AG04450 (cell line): ENCODE results near the gene PPP1R15B. TPM values are rescaled to one million over a fixed set of nuclear protein-coding genes. Genes with fewer than 3 reads are reported as not detected.

ENCODE experiments used
- CTCF ChIA-PET: fragments of 300-600, 350-600 bp; formaldehyde crosslinking; extraction: SDS; loops from one replicate; lab custom pipeline; 2022; ENCODE audit warnings: antibody characterized with exemption, inconsistent platforms; lab: Charles Lee
- POLR2A ChIA-PET: fragments of 350-600 bp; formaldehyde crosslinking; extraction: SDS; loops from one replicate; lab custom pipeline; 2021; ENCODE audit warnings: antibody characterized with exemption, inconsistent platforms; lab: Yijun Ruan, JAX
- DNase-seq: peaks from one replicate; pipeline ENCODE4 v3.0.0-alpha.2; 2011; ENCODE audit warnings: low read depth, low spot score
- H3K27ac ChIP-seq: one replicate; pipeline ENCODE4 v1.5.1; 2012; ENCODE audit warnings: low read depth, low read length, control low read depth
- H3K27me3 ChIP-seq: one replicate; pipeline ENCODE4 v1.6.0; 2012; ENCODE audit warnings: low read length; ENCODE audit not compliant: control insufficient read depth, insufficient read depth
- H3K4me3 ChIP-seq: 2 replicates; pipeline ENCODE4 v1.5.1; 2011; ENCODE audit warnings: mild to moderate bottlenecking, low read depth, low read length, control low read depth
- H3K9me3 ChIP-seq: 2 replicates; pipeline ENCODE4 v1.5.1; 2012; ENCODE audit warnings: low read length; ENCODE audit not compliant: control insufficient read depth, insufficient read depth
- CTCF ChIP-seq: IDR thresholded peaks from 2 replicates; pipeline ENCODE4 v1.5.1; 2011; ENCODE audit warnings: low read depth, low read length, control low read depth, inconsistent platforms
- polyA plus RNA-seq: library from polyadenylated mRNA; depleted of rRNA; stranded (reverse); fragments of >200 nt; gene quantifications from 2 replicates; pipeline ENCODE4 v1.2.3, GENCODE V29; 2011

Gene PPP1R15B
- polyA plus RNA-seq, 1 experiment: 28.4 TPM

GRCh38 chr1:204453141-204453772 lies 41.6 kb upstream of the PPP1R15B start:
- POLR2A ChIA-PET: no interaction called here
- no peak overlapping the region for H3K4me3 ChIP-seq
- CTCF ChIA-PET: interaction anchor here (0.7 to 1.4 kb wide), 3 partner anchors 55 to 359 kb away, joined by 3 to 16 read pairs (median 5); no protein-coding TSS in a partner anchor
- no peak for TF ChIP-seq CTCF
- H3K27me3 ChIP-seq: no peaks in the 10 kb centered on the region
- no peak for DNase-seq
- H3K27ac ChIP-seq: no peak overlapping the region
- no peaks in the 10 kb centered on the region for H3K9me3 ChIP-seq

DNA sequence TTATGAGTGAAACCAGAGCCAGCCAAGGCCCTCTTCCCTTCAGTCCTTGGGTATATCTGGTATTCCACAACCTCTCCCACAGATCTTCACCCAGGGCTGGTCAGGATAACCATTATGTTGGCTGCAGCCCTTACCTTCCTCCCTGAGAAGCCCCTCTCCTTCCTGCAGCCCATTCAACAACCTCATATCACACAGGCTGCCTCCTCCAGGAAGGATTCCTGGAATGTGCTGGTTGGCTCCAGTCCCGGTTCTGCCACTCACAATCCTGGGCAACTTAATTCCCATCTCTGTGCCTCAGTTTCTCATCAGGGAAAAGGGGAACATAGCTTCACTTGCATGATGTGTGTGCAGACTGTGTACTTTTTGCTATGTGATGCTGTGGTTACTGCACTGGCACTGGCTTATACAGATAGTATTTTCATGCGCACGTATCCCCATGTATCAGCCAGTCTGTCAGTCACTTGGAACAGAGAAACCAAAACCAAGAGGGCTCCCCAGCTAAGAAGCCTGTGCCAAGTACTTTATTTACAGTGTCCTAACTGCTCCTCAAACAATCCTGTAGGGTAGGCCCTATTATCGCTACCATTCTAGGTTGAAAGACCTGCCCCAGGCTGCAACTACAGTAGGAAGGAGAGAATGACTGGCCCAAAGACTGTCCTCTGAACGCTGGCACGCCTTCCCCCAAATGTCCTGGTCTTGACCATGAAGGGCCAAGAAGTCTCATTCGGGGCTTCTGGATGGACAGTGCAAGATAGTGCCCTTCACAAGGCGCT lies 39.9 kb upstream of the PPP1R15B start:
- H3K4me3 ChIP-seq: no peak overlapping the region
- ChIA-PET POLR2A (interaction anchor here (1.4 kb wide), 1 partner anchor 49 kb away, joined by 4 read pairs; no protein-coding TSS in a partner anchor), CTCF (interaction anchor here (7.1 to 15.0 kb wide), 2 partner anchors 21 to 49 kb away, joined by 51 to 483 read pairs; partner anchors contain the start of gene PIK3C2B)
- H3K9me3 ChIP-seq: no peaks in the 10 kb centered on the region
- H3K27me3 ChIP-seq: no peaks in the 10 kb centered on the region
- no peak overlapping the region for H3K27ac ChIP-seq
- DNase-seq: no peak
- TF ChIP-seq CTCF: no peak

DNA sequence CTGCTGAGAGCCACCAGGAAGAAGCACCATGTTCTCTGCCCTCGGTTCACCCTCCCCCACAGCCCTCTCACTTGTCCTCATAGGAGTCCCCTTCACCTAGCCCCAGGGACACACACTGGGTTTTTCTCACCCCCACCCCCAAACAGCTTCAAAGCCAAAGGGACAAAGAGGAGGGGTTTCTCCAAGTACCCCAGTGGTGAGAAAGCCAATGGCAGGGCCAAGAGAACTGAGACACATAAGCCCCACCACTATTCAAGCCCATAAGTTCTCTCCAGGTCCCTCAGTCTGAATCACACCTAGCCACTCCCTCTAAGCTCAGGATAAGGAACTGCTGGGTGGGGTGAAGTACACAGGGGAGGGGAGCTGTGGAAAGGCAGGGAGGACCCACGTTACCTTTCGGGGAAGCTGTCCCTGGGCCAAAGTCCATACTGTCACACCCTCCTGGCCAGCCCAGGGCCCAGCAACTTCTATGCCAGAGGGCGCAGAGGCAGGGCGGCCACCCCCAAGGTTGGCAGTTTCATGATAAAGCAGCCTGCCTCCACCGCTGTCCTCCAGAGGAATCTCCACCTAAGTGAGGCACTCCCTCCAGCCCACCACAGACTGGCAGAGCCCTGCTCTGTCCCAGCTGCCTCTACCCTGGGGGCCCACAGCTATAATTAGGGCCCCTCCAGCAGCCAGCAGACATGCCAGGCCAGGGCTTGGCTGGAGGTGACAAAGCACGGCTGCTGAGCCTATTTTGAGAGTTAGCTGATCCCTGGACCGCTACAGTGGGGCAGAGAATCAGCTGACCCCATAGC lies 39.0 kb upstream of the PPP1R15B start:
- Histone ChIP-seq H3K27ac (no peak overlapping the region), H3K9me3 (no peaks in the 10 kb centered on the region), H3K27me3 (no peaks in the 10 kb centered on the region), H3K4me3 (no peak overlapping the region)
- ChIA-PET CTCF (interaction anchor here (1.9 to 15.0 kb wide), 3 partner anchors 20 to 356 kb away, joined by 4 to 483 read pairs (median 51); partner anchors contain the start of gene PIK3C2B), POLR2A (interaction anchor here (1.4 kb wide), 1 partner anchor 50 kb away, joined by 4 read pairs; no protein-coding TSS in a partner anchor)
- DNase-seq: no peak
- no peak for TF ChIP-seq CTCF

GRCh38 chr1:204449678-204450280 lies 38.2 kb upstream of the PPP1R15B start:
- POLR2A ChIA-PET: no interaction called here
- Histone ChIP-seq H3K9me3 (no peaks in the 10 kb centered on the region), H3K27me3 (no peaks in the 10 kb centered on the region), H3K27ac (no peak overlapping the region), H3K4me3 (no peak overlapping the region)
- no peak for TF ChIP-seq CTCF
- no peak for DNase-seq
- CTCF ChIA-PET: interaction anchor here (0.7 to 15.0 kb wide), 5 partner anchors 14 to 357 kb away, joined by 3 to 483 read pairs (median 4); partner anchors contain the start of gene PIK3C2B
